ENCODE measurements around the gene MTREX. TPM values are rescaled to one million over a fixed set of nuclear protein-coding genes. Genes with fewer than 3 reads are reported as not detected.

The MTREX gene
- total RNA-seq, 6 experiments from 2014 or later, result 65.1 to 78.2 (median 70.1) TPM

GRCh38 chr5:55418994-55419968 is 111.5 kb downstream of the MTREX start:
- Mint-ChIP-seq H3K36me3 (ENCODE audit: low read depth) (peaks cover 25% of the 10 kb centered on the region), H3K4me1 (ENCODE audit: low read depth) (peaks cover 71% of the 10 kb centered on the region), H3K27ac (peak overlapping the region; percentile 60), H3K27me3 (ENCODE audit: insufficient read depth) (no peaks in the 10 kb centered on the region), H3K9me3 (no peaks in the 10 kb centered on the region), H3K4me3 (peak overlapping the region; percentile 14)
- no peak for TF ChIP-seq CTCF (IDR thresholded peaks at IDR 0.05)
- peak; percentile 63 for DNase-seq

GRCh38 chr5:55421074-55421529 is 113.3 kb downstream of the MTREX start:
- DNase-seq, result peak; percentile 24
- peak overlapping the region; percentile 12; the same call in 1 of the 2 replicates for H3K4me3 Mint-ChIP-seq
- peaks cover 36% of the 10 kb centered on the region for H3K36me3 Mint-ChIP-seq (ENCODE audit: low read depth)
- H3K9me3 Mint-ChIP-seq, result no peaks in the 10 kb centered on the region
- H3K27ac Mint-ChIP-seq, result peak overlapping the region; percentile 21; the same call in 1 of the 2 replicates
- H3K27me3 Mint-ChIP-seq (ENCODE audit: insufficient read depth), result no peaks in the 10 kb centered on the region
- TF ChIP-seq CTCF (IDR thresholded peaks at IDR 0.05), result no peak
- peaks cover 52% of the 10 kb centered on the region for H3K4me1 Mint-ChIP-seq (ENCODE audit: low read depth)

GRCh38 chr5:55426455-55426854 is 118.7 kb downstream of the MTREX start:
- peaks cover 73% of the 10 kb centered on the region for H3K36me3 Mint-ChIP-seq (ENCODE audit: low read depth)
- H3K27me3 Mint-ChIP-seq (ENCODE audit: insufficient read depth), result peaks cover 6% of the 10 kb centered on the region
- DNase-seq, result no peak
- peaks cover 13% of the 10 kb centered on the region for H3K9me3 Mint-ChIP-seq
- H3K4me1 Mint-ChIP-seq (ENCODE audit: low read depth), result peaks cover 22% of the 10 kb centered on the region
- no peak overlapping the region for H3K4me3 Mint-ChIP-seq
- no peak for TF ChIP-seq CTCF (IDR thresholded peaks at IDR 0.05)
- no peak overlapping the region for H3K27ac Mint-ChIP-seq

- H3K27ac Mint-ChIP-seq, result no peak overlapping the region
Observed at GRCh38 chr5:55427157-55427556, 119.4 kb downstream of the MTREX start.

GRCh38 chr5:55429221-55429612 is 121.4 kb downstream of the MTREX start:
- Mint-ChIP-seq H3K27ac (no peak overlapping the region), H3K4me3 (no peak overlapping the region), H3K27me3 (ENCODE audit: insufficient read depth) (peaks cover 6% of the 10 kb centered on the region), H3K36me3 (ENCODE audit: low read depth) (peaks cover 78% of the 10 kb centered on the region), H3K9me3 (peaks cover 26% of the 10 kb centered on the region), H3K4me1 (ENCODE audit: low read depth) (peaks cover 19% of the 10 kb centered on the region)
- no peak for TF ChIP-seq CTCF (IDR thresholded peaks at IDR 0.05)
- no peak for DNase-seq

More at GRCh38 chr5:55427157-55427556, 119.4 kb downstream of the MTREX start:
- TF ChIP-seq CTCF (IDR thresholded peaks at IDR 0.05), result no peak
- H3K27me3 Mint-ChIP-seq (ENCODE audit: insufficient read depth), result peaks cover 6% of the 10 kb centered on the region
- DNase-seq, result peak; percentile 82
- peaks cover 79% of the 10 kb centered on the region for H3K36me3 Mint-ChIP-seq (ENCODE audit: low read depth)
- peaks cover 14% of the 10 kb centered on the region for H3K9me3 Mint-ChIP-seq
- H3K4me1 Mint-ChIP-seq (ENCODE audit: low read depth), result peaks cover 19% of the 10 kb centered on the region
- H3K4me3 Mint-ChIP-seq, result no peak overlapping the region

All from HFFc6 (cell line).